BJ (cell line): ENCODE data around the gene ATP6V1G2. TPM values are rescaled to one million over a fixed set of nuclear protein-coding genes. Genes with fewer than 3 reads are reported as not detected.

Experiments used
- CTCF ChIA-PET: fragments of 350-600 bp; formaldehyde crosslinking; extraction: SDS; loops from one replicate; lab custom pipeline; 2021; ENCODE audit warnings: antibody characterized with exemption, inconsistent platforms; lab: Yijun Ruan, JAX
- POLR2A ChIA-PET: fragments of 300-600 bp; sonication (Branson Sonifier 250); formaldehyde crosslinking; extraction: SDS; loops from one replicate; lab custom pipeline; 2021; ENCODE audit warnings: antibody characterized with exemption; lab: Charles Lee
- DNase-seq: peaks from one replicate; pipeline ENCODE4 v3.0.0-alpha.2; 2011; ENCODE audit warnings: low read depth
- H3K27me3 ChIP-seq: 2 replicates; pipeline ENCODE4 v1.6.0; 2011; ENCODE audit warnings: low read length; ENCODE audit not compliant: control insufficient read depth, insufficient read depth
- H3K36me3 ChIP-seq: 2 replicates; pipeline ENCODE4 v1.5.1; 2011; ENCODE audit warnings: low read length; ENCODE audit not compliant: control insufficient read depth, insufficient read depth
- H3K4me3 ChIP-seq: 2 replicates; pipeline ENCODE4 v1.5.1; 2011; ENCODE audit warnings: low read depth, mild to moderate bottlenecking, control low read depth, low read length
- CTCF ChIP-seq: IDR thresholded peaks from 2 replicates; pipeline ENCODE4 v1.5.1; 2011; ENCODE audit warnings: low read depth, mild to moderate bottlenecking, control low read depth, inconsistent platforms, low read length, moderate library complexity; ENCODE audit not compliant: insufficient read depth
- polyA plus RNA-seq: library from polyadenylated mRNA; depleted of rRNA; stranded (reverse); fragments of >200 nt; gene quantifications from 2 replicates; pipeline ENCODE4 v1.2.3, GENCODE V29; 2011

The ATP6V1G2 gene
- polyA plus RNA-seq, 1 experiment, result 2.7 TPM

GRCh38 chr6:31538805-31539400 lies 7.5 kb downstream of the ATP6V1G2 start:
- H3K4me3 ChIP-seq, result no peak overlapping the region
- CTCF ChIA-PET, result interaction anchor here (0.9 to 17.0 kb wide), 4 partner anchors 11 to 143 kb away, joined by 3 to 433 read pairs (median 8); partner anchors contain the start of genes MCCD1 and NCR3
- no peak for TF ChIP-seq CTCF
- H3K36me3 ChIP-seq, result peaks cover 33% of the 10 kb centered on the region
- no peak for DNase-seq
- no peaks in the 10 kb centered on the region for H3K27me3 ChIP-seq
- POLR2A ChIA-PET, result interaction anchor here (0.6 kb wide), 1 partner anchor 24 kb away, joined by 3 read pairs; no protein-coding TSS in a partner anchor

- no peak for DNase-seq
- TF ChIP-seq CTCF, result no peak
- CTCF ChIA-PET, result interaction anchor here (1.0 kb wide), 1 partner anchor 10 kb away, joined by 4 read pairs; the partner anchor contains the start of gene ATP6V1G2
These were observed 10.7 kb downstream of the ATP6V1G2 start for GRCh38 chr6:31535538-31536324.

GRCh38 chr6:31534521-31535040 lies 11.8 kb downstream of the ATP6V1G2 start:
- no peak for DNase-seq
- peaks cover 49% of the 10 kb centered on the region for H3K36me3 ChIP-seq
- H3K27me3 ChIP-seq, result no peaks in the 10 kb centered on the region
- POLR2A ChIA-PET, result no interaction called here
- CTCF ChIA-PET, result interaction anchor here (1.0 to 1.2 kb wide), 2 partner anchors 13 to 64 kb away, joined by 3 read pairs; partner anchors contain the start of gene NFKBIL1
- TF ChIP-seq CTCF, result no peak
- no peak overlapping the region for H3K4me3 ChIP-seq

More at GRCh38 chr6:31535538-31536324, 10.7 kb downstream of the ATP6V1G2 start:
- H3K36me3 ChIP-seq, result peaks cover 47% of the 10 kb centered on the region
- no peak overlapping the region for H3K4me3 ChIP-seq
- POLR2A ChIA-PET, result no interaction called here
- H3K27me3 ChIP-seq, result no peaks in the 10 kb centered on the region

- Histone ChIP-seq H3K27me3 (no peaks in the 10 kb centered on the region), H3K36me3 (peaks cover 49% of the 10 kb centered on the region), H3K4me3 (no peak overlapping the region)
- POLR2A ChIA-PET, result no interaction called here
- no peak for DNase-seq
- TF ChIP-seq CTCF, result no peak
- CTCF ChIA-PET, result interaction anchor here (0.6 to 1.2 kb wide), 3 partner anchors 14 to 65 kb away, joined by 3 to 5 read pairs (median 3); partner anchors contain the start of gene NFKBIL1
These were observed 12.4 kb downstream of the ATP6V1G2 start for GRCh38 chr6:31534011-31534410.

GRCh38 chr6:31533455-31533841 lies 13.0 kb downstream of the ATP6V1G2 start:
- ChIA-PET POLR2A (no interaction called here), CTCF (interaction anchor here (0.6 to 1.2 kb wide), 2 partner anchors 64 to 66 kb away, joined by 3 to 5 read pairs; no protein-coding TSS in a partner anchor)
- no peak for DNase-seq
- Histone ChIP-seq H3K27me3 (no peaks in the 10 kb centered on the region), H3K4me3 (no peak overlapping the region), H3K36me3 (peaks cover 44% of the 10 kb centered on the region)
- TF ChIP-seq CTCF, result no peak
